Heart right ventricle (tissue), 16 donors: ENCODE measurements around the gene ACTR2. TPM values are rescaled to one million over a fixed set of nuclear protein-coding genes. Genes with fewer than 3 reads are reported as not detected.
A peak's percentile ranks its signal among the peaks of the same experiment; 100 is the strongest.
"Not testable (repeated sequence)": the region's sequence is repeated elsewhere in the genome, so short reads cannot be mapped to it uniquely, and the experiment has no call there.

Experiments used
- ATAC-seq, 8 donors: fragments of 200-7000 bp; cut with Tn5 transposase; one replicate each; pipeline ENCODE4 v1.9.1; 2020; ENCODE audit warnings: mild to moderate bottlenecking in 8 of 8, moderate library complexity in 8 of 8, moderate number of reproducible peaks in 1 of 8
- DNase-seq, 2 donors: peaks; one replicate each; pipeline ENCODE4 v3.0.0-alpha.2; 2020
- H3K27ac ChIP-seq, 10 donors: fragments of 200-600 bp; sonication (generic) in 2 of 10; one replicate each; pipeline versions ENCODE4 v1.5.0 to v1.8.0; 2020 to 2022; ENCODE audit warnings: mild to moderate bottlenecking in 3 of 10
- H3K27me3 ChIP-seq, 7 donors: fragments of 200-600 bp; one replicate each; pipeline ENCODE4 v1.8.0; 2021 to 2022; ENCODE audit warnings: mild to moderate bottlenecking in 2 of 7
- H3K36me3 ChIP-seq, 9 donors: fragments of 200-600 bp; sonication (generic) in 1 of 9; one replicate each; pipeline versions ENCODE4 v1.5.0 to v1.8.0; 2020 to 2022; ENCODE audit warnings: mild to moderate bottlenecking in 2 of 9
- H3K4me1 ChIP-seq, 9 donors: fragments of 200-600 bp; sonication (generic) in 1 of 9; one replicate each; pipeline versions ENCODE4 v1.5.0 to v1.8.0; 2020 to 2022; ENCODE audit warnings: mild to moderate bottlenecking in 4 of 9
- H3K4me3 ChIP-seq, 10 donors: fragments of 200-600 bp; sonication (generic) in 2 of 10; one replicate each; pipeline versions ENCODE4 v1.5.0 to v1.8.0; 2020 to 2022; ENCODE audit warnings: mild to moderate bottlenecking in 7 of 10, moderate library complexity in 2 of 10
- H3K9me3 ChIP-seq, 11 donors: fragments of 200-600 bp in 10 of 11; sonication (generic) in 2 of 11; one replicate each; pipeline versions ENCODE4 v1.5.0 to v1.8.0; 2013 to 2022; ENCODE audit warnings: mild to moderate bottlenecking in 2 of 11, control low read depth in 1 of 11, moderate library complexity in 1 of 11
- CTCF ChIP-seq, 9 donors: fragments of 200-600 bp; sonication (generic) in 2 of 9; IDR thresholded peaks; one replicate each; pipeline versions ENCODE4 v1.5.0 to v1.8.0; 2021 to 2022; ENCODE audit warnings: antibody characterized with exemption in 9 of 9, mild to moderate bottlenecking in 5 of 9, moderate library complexity in 1 of 9
- WGBS, 2 donors: extraction: QIAGEN DNeasy Blood & Tissue Kit; methylation state at CpG; one replicate each; pipeline ENCODE4 v1.1.7; 2013; ENCODE audit warnings: inconsistent platforms in 1 of 2; 5-methylcytosine and 5-hydroxymethylcytosine counted together
- intact Hi-C, 10 donors: fragments of 100-400 bp; cut with DNase I; formaldehyde crosslinking; loops; one replicate each; pipeline versions ENCODE4 v1.11.1 to v1.14.2; 2022
- polyA plus RNA-seq, 2 donors: library from polyadenylated mRNA; stranded (reverse); fragments of 200-250 nt; gene quantifications; one replicate each; pipeline ENCODE4 v1.2.3, GENCODE V29; 2013
- total RNA-seq, 10 donors: library from RNA; stranded (reverse); fragmentation: NEBNext Ultra II Directional in 3 of 10; extraction: Animal tissue kit (Norgen Biotek cat#: 25700) in 3 of 10; gene quantifications; one replicate each; pipeline versions ENCODE4 v1.2.1 to v1.2.4, GENCODE V29; 2021 to 2023
- donor health status: Arrhythmogenic right ventricular cardiomyopathy.
- donor health status: ischemic (EF 13 %, LVEDD 7.1; RV severe dilation, severe dysfunction).
- donor health status: healthy with polysubstance abuse.
- donor health status: DM: no; HTN: yes; CAD: no.
- donor health status: DM: no; HTN: no; CAD: no.
- donor health status: ischemic (EF 25% LVEDD 6.9; RV normal size, moderate dysfunction).
- donor health status: ischemic (EF 25% LVEDD 5.7; RV mildly dilated, moderate dysfunction).
- donor health status: healthy.
- donor health status: DM: yes; HTN: yes; CAD: no.
- donor health status: Ischemic cardiomyopathy.
- donor health status: ischemic (EF 35%, LVEDD 5.7; RV mildly dilated, moderate dysfunction).
- donor health status: nonischemic (EF 11% LVEDD 7.7; RV severe dilation, severe dysfunction).
- donor health status: DM: yes; HTN: yes; CAD: no.
- donor health status: PGD.
- donor health status: ischemic (EF 29% LVEDD 5.4; RV normal size, mild dysfunction).
- donor health status: nonischemic (EF 23%, LVEDD 6.1; RV moderate dilation, normal function).

Gene ACTR2
- total and polyA plus RNA-seq, 12 donors: 34.1 to 164 (median 105) TPM

DNA sequence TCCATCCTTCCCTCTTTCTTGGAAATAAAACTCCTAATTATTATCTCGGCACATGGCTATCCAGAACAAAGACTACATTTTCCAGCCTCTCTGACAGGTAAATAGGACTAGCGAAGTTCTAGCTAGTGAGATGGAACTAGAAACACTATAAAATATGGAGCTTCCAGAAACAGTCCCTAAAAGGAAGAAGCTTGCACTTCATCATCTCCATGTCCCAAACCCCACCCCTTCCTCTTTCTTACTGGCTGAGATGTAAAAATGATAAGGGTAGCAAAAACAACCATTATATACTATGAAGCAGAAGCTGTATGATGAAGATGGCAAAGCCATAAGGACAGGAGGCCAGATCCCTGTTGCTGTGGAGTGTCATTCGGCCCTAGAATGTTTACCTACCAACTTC lies 11.7 kb upstream of the ACTR2 start:
- no peaks in the 10 kb centered on the region for H3K27me3 ChIP-seq
- H3K4me3 ChIP-seq: no peak overlapping the region
- no peak for TF ChIP-seq CTCF (IDR thresholded peaks at IDR 0.05)
- intact Hi-C loops: no loop called here
- peaks cover 0 to 3% (median 0%) of the 10 kb centered on the region in 9 donors for H3K36me3 ChIP-seq
- ATAC-seq: no peak
- WGBS, 2 donors: 96% methylated on average over 3 of the region's 3 CpGs
- H3K27ac ChIP-seq: no peak overlapping the region
- no peaks in the 10 kb centered on the region for H3K9me3 ChIP-seq
- DNase-seq: no peak
- H3K4me1 ChIP-seq: no peaks in the 10 kb centered on the region

GRCh38 chr2:65220432-65221131 lies 7.0 kb upstream of the ACTR2 start:
- Histone ChIP-seq H3K4me1 (no peaks in the 10 kb centered on the region), H3K36me3 (peaks cover 0 to 3% (median 0%) of the 10 kb centered on the region in 9 donors), H3K9me3 (no peaks in the 10 kb centered on the region), H3K27ac (no peak overlapping the region), H3K27me3 (no peaks in the 10 kb centered on the region), H3K4me3 (no peak overlapping the region)
- DNase-seq (no peak), ATAC-seq (no peak)
- no peak for TF ChIP-seq CTCF (IDR thresholded peaks at IDR 0.05)
- intact Hi-C loops: no loop called here
- WGBS, 2 donors: 83 to 94% methylated on average over 3 of the region's 3 CpGs

GRCh38 chr2:65221275-65221674 lies 6.4 kb upstream of the ACTR2 start:
- H3K9me3 ChIP-seq, H3K36me3 ChIP-seq, H3K27me3 ChIP-seq, intact Hi-C loops, ATAC-seq, H3K4me3 ChIP-seq, H3K4me1 ChIP-seq, H3K27ac ChIP-seq, DNase-seq: not testable (repeated sequence)
- 96 to 98% methylated on average over 8 of the region's 8 CpGs for WGBS, 2 donors

GRCh38 chr2:65227020-65227455 lies 593 bp upstream of the ACTR2 start:
- ATAC-seq: peak; percentile 4 to 48 (median 24)

More at GRCh38 chr2:65227020-65227455, 593 bp upstream of the ACTR2 start:
- H3K27me3 ChIP-seq: no peaks in the 10 kb centered on the region
- peak overlapping the region in 9 of 10 donors; percentile 97 to 100 (median 98) for H3K27ac ChIP-seq
- 1% methylated on average over 13 of the region's 13 CpGs for WGBS, 2 donors
- H3K36me3 ChIP-seq: peaks cover 0 to 15% (median 0%) of the 10 kb centered on the region in 9 donors
- H3K4me1 ChIP-seq: peaks cover 3 to 50% (median 33%) of the 10 kb centered on the region in 9 donors
- no peak for TF ChIP-seq CTCF (IDR thresholded peaks at IDR 0.05)
- intact Hi-C loops: no loop called here
- no peak for DNase-seq
- H3K4me3 ChIP-seq: peak overlapping the region; percentile 76 to 99 (median 94)
- H3K9me3 ChIP-seq: no peaks in the 10 kb centered on the region
